GM18507 (cell line): ENCODE data around the gene CLEC6A.
"Not testable (repeated sequence)": the region's sequence is repeated elsewhere in the genome, so short reads cannot be mapped to it uniquely, and the experiment has no call there.

Experiments used
- DNase-seq: peaks from one replicate; pipeline ENCODE4 v3.0.0; 2011; ENCODE audit warnings: low read depth; ENCODE audit not compliant: insufficient read length; ENCODE audit errors: extremely low spot score
- FAIRE-seq: peaks from 2 replicates; lab custom pipeline; 2011; peaks lifted over from hg19 to GRCh38; lab: Jason Lieb, UNC

The CLEC6A gene

GRCh38 chr12:8491646-8492530 is 36.1 kb downstream of the CLEC6A start:
- FAIRE-seq (peak; percentile 44), DNase-seq (no peak)

GRCh38 chr12:8493084-8493483 is 37.3 kb downstream of the CLEC6A start:
- FAIRE-seq: peak; percentile 99

DNA sequence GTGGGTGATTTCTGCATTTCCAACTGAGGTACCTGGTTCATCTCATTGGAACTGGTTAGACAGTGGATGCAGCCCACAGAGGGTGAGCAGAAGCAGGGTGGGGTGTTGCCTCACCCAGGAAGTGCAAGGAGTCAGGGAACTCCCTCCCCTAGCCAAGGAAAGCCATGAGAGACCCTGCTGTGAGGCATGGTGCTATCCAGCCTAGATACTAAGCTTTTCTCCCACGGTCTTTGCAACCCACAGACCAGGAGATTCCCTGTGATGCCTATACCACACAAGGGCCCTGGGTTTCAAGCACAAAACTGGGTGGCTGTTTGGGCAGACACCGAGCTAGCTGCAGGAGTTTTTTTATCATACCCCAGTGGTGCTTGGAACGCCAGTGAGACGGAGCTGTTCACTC is 39.9 kb downstream of the CLEC6A start:
- not testable (repeated sequence) for DNase-seq, FAIRE-seq

More at GRCh38 chr12:8493084-8493483, 37.3 kb downstream of the CLEC6A start:
- DNase-seq: peak; percentile 60

GRCh38 chr12:8496074-8496473 is 40.3 kb downstream of the CLEC6A start:
- not testable (repeated sequence) for FAIRE-seq

DNA sequence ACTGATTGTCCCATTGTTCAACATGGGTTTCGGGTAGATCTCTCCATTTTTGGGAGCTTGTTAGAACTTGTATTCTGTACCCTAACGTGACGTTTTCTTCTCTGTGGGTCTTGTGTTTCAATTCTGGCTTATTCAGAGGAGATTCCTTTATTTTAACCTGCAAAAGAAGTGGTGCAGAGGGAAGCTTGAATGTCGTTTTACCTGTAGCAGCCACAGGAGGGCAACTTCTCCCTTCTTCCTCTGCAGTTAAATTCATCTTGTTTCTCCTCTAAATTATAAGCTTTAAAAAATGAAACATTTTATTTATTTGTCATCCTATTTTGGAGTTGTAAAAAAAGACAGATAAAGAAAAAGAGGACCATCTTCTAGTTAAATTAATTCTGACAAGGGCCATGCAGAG is 43.9 kb downstream of the CLEC6A start:
- FAIRE-seq (no peak), DNase-seq (no peak)

More at GRCh38 chr12:8496074-8496473, 40.3 kb downstream of the CLEC6A start:
- not testable (repeated sequence) for DNase-seq

DNA sequence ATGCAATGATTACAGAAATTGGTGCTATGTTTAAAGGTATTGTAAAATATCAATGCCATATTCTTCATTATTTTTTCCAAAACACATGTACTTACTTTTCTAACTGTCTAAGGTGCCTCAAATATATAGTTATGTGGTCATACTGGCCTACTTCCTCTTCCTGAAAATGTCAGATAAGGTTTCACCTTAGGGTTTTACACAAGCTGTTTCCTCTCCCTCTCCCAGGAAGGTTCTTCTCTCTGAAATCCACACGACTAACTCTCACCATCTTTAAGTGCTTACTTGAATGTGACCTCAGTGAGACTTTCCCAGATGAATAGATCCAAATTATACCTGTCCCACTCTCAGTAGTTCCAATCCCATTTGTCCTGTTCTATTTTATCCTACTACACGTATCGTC is 46.0 kb downstream of the CLEC6A start:
- no peak for DNase-seq
- peak; percentile 60 for FAIRE-seq

DNA sequence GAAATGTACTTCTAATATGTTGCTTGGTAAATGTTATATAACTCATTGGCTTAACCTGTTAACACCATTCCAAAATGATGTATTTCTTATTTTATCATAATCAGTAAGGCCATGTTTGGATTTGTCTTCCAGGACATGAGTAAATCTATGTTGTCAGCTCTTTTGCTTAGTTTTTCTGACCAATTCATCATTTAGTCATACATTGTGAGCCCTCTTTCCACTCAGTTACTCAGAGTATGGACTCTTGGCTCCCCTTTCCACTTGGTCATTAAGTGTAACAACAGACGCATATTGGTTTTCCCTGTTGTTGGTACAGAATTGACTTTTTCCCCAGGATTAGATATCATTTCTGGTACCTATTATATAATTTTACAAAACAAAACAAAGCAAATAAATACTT is 48.6 kb downstream of the CLEC6A start:
- FAIRE-seq (peak; percentile 47), DNase-seq (no peak)

DNA sequence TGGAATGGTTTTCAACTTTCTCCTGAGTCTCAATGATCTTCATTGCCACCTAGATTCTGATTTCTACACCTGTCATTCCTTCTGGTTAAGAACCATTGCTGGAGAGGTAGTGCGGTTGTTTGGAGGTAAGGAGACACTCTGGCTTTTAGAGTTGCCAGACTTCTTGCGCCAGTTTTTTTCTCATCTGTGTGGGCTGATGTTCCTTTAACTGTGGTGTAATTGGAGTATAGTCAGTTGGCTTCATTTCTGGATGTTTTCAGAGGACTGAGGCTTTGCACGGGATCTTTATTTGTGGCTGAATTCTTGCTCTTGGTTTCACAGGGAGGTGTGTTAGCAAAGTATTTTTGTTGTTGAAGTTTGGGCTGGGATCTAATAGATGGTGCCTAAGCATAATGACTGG is 51.8 kb downstream of the CLEC6A start:
- FAIRE-seq (no peak), DNase-seq (no peak)

GRCh38 chr12:8508223-8508622 is 52.5 kb downstream of the CLEC6A start:
- DNase-seq: no peak
- FAIRE-seq: no peak

- DNase-seq (no peak), FAIRE-seq (peak; percentile 69)
These were observed 53.4 kb downstream of the CLEC6A start for GRCh38 chr12:8508910-8509841.

- no peak for DNase-seq
- no peak for FAIRE-seq
These were observed 57.5 kb downstream of the CLEC6A start, which contains the start of gene CLEC4D for GRCh38 chr12:8513256-8513655. TSS of gene CLEC4D (plus strand) at chr12:8513503. CDS start at chr12:8513733, 230 bp downstream.

GRCh38 chr12:8517971-8518370 is 62.2 kb downstream of the CLEC6A start:
- FAIRE-seq: no peak

GRCh38 chr12:8519171-8519570 is 63.4 kb downstream of the CLEC6A start:
- no peak for FAIRE-seq
- DNase-seq: no peak

More at GRCh38 chr12:8517971-8518370, 62.2 kb downstream of the CLEC6A start:
- no peak for DNase-seq

DNA sequence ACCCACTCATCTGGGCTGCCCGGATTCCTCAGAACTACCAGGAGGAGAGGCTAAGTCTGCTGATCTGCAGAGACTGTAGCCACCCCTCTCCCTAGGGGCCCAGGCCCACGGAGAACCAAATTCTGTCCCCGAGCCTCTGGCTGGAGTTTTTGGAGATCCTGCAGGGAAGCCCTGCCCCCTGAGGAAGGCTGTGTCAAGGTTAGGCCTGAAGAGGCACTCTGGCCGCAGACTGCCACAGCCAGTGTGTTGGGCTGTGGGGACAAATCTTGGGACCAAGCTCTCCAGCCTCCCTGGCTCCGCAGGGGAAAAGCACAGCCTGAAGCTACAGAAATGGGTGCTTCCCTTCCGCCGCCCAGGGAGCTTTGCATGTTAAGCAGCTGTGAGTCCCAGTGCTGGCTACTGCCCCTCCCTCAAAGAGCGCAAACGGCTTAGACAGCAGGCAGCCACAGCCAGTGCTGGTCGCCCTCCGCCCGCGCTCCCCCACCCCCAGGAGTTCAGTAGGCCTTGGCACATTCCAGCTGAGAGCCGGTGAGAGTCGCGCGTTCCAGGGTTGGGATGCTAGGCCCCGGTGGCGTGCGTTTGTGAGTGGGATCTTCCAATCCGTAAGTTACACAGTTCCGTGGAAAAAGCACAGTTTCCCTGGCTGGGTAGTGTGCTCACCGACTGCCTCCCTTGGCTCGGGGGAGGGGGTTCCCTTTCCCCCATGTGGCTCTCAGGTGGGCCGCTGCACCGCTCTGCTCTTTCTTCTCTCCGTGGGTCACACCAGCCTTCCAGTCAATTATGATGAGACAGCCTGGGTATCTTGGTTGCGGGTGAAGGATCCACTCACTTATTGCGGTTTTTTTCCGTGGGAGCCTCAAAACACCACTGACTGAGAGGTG is 71.7 kb downstream of the CLEC6A start:
- no peak for FAIRE-seq
- no peak for DNase-seq
